Activated CD4-positive, alpha-beta T cell treated with anti-CD3 and anti-CD28 coated beads for 48 hours (primary cell): ENCODE data around the gene MSLN.
"Not testable (repeated sequence)": the region's sequence is repeated elsewhere in the genome, so short reads cannot be mapped to it uniquely, and the experiment has no call there.

Experiments used
- DNase-seq: peaks from one replicate; pipeline ENCODE4 v3.0.0-alpha.2; 2020

The MSLN gene

DNA sequence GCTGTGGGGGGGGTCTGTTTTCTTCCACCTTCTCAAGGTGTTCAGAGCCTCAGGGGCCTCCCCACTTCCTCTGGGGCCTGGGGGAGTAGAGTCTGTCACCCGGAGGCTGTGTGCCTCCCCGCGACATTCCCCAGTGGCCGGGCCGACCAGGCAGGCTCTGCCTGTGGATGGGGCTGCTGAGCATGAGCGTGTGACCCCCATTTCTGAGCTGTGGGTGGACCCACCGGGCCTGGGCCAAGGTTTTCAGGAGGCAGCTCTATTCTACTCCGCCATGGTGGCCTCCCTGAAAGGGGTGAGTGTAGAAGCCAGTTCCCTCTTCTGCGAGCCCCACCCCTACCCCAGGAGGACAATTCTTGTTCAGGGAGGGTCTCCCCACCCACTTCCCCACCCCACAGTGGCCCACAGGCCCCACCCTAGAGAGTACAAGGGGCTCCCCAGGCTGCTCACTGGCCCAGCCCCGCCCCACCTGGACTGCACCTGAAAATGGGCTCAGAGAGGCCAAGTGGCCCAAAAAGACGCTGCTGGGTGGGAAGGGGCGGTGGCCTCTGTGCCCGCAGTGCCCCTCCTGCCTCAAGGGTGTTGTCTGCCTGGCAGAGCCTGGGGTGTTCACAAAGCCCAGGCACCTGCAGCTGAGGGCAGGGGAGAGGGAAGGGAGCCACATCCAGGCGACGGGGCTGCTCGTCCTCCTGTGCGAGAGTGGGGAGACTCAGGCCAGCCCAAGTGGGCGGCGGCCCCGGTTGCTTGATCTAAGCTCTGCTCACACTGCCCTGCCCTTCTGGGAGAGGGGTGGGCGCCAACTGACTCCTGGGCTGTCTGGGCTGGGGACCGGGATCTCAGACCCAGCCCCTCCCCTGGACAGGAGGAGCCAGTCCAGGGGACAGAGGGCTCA, 1.3 kb downstream of the MSLN start:
- no peak for DNase-seq

DNA sequence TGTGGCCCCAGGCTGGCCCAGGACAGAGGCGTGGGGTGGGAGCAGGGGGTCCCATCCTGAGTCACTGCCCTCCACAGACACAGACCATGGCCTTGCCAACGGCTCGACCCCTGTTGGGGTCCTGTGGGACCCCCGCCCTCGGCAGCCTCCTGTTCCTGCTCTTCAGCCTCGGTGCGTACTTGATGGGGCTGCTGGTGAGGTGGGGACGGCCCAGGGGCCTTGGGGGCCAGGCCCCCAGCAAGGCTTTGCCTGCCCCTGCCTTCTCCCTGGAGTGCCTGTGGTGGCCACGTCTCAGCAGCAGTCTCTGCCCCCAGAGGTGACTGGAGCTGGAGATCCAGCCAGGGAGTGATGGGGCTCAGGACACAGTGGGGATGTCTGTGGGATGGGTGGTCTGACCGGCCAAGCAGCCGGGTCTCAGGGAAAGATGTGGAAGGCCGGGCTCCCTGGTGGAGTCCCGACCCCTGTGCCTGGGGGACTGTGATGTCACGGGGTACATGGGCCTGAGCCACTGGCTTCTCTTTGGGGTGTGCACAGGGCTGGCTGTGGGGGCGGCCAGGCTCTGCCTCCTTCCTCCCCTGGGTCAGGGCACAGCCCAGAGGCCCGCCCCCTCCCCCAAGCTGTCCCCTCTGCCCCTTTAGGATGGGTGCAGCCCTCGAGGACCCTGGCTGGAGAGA, 2.2 kb downstream of the MSLN start:
- DNase-seq: no peak

DNA sequence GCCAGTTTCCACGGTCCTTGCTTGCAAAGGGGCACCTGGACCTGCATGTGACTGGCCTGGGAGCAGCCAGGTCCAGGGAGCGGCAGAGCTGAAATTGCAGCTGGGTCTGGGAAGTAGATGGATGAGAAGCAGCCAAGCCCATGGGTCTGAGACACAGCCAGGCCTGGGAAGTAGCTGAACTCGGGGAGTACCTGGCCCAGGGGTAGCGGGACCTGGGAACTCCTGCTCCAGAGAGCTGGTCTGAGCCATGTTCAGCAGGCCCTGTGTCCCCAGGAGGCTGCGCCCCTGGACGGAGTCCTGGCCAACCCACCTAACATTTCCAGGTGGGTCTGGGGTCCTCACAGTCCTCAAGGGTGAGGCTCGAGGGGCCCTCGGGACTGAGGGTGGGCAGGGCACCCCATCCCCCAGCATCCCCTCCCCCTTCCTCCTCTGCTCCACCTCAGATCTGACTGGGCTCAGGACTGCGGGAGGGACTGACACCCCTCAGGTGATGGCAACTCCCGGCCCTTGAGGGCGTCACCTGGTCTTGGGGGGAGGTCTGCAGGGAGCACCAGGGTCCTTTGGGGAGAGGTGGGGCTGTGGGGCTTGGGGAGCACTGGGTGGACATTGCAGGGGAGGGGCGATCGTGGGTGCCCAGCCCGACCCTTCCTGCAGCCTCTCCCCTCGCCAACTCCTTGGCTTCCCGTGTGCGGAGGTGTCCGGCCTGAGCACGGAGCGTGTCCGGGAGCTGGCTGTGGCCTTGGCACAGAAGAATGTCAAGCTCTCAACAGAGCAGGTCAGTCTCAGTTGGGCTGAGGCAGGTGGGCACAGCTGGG, 3.0 kb downstream of the MSLN start:
- no peak for DNase-seq

DNA sequence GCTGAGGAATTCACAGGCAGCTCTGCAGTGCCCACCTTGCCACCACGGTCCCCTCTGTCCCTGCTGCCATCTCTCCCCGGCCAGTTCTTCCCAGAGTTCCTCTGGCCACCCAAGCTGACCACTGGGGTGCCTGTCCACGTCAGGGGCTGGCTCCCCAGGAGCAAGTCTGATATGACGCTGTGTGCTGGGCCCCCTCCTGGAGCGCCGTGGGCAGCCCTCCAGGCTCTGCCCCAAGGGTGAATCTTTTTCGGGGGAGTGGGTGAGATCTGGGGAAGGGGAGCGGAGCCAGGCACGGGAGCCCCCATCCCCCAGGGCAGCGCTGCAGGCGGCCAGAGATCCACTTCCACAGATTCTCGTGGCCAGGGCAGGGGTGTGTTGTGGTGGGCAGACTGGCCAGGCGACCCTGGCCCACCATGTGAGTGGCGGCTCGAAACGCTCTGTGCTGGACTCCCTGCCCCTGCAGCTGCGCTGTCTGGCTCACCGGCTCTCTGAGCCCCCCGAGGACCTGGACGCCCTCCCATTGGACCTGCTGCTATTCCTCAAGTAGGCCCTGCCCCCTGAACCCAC, 3.7 kb downstream of the MSLN start:
- DNase-seq: no peak

DNA sequence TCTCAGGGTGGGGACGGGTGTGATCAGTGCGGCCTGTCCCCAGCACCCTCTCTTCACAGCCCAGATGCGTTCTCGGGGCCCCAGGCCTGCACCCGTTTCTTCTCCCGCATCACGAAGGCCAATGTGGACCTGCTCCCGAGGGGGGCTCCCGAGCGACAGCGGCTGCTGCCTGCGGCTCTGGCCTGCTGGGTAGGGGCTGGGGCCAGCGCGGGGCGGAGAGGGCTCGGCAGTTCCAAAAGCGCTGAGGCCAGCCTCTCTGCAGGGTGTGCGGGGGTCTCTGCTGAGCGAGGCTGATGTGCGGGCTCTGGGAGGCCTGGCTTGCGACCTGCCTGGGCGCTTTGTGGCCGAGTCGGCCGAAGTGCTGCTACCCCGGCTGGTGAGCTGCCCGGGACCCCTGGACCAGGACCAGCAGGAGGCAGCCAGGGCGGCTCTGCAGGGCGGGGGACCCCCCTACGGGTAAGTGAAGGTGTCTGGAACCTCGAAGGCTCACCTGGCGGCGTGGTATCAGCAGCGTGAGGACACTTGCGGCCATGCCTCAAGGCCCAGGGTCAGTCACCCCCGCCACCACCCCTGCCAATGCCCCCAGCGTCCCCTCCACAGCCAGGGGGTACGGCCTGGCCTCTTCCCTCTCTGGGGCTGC, 4.4 kb downstream of the MSLN start:
- DNase-seq: no peak

DNA sequence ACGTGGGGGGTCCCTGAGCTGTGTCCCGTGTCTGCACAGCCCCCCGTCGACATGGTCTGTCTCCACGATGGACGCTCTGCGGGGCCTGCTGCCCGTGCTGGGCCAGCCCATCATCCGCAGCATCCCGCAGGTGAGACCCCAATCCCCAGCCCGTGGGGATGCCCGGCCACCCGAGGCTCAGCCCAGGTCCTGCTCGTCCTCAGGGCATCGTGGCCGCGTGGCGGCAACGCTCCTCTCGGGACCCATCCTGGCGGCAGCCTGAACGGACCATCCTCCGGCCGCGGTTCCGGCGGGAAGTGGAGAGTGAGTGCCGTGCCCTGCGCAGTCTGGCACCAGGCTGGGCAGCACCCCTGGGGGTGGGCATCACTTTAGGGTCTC, 4.9 kb downstream of the MSLN start:
- DNase-seq: no peak

DNA sequence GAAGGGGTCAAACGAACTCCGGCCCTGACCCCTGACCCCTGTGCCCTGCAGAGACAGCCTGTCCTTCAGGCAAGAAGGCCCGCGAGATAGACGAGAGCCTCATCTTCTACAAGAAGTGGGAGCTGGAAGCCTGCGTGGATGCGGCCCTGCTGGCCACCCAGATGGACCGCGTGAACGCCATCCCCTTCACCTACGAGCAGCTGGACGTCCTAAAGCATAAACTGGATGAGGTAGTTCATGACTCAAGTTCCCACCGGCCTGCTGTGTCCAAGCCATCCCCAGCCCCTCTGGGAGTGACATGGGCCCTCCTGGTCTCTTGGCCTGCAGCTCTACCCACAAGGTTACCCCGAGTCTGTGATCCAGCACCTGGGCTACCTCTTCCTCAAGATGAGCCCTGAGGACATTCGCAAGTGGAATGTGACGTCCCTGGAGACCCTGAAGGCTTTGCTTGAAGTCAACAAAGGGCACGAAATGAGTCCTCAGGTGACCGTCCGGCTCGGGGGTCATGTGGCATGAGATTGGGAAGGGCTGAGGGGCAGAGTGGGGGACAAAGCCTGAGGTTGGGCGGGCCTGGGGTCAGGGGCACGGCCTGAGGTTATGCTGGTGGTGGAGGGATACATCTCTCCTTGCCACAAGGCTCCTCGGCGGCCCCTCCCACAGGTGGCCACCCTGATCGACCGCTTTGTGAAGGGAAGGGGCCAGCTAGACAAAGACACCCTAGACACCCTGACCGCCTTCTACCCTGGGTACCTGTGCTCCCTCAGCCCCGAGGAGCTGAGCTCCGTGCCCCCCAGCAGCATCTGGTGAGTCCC, 5.7 kb downstream of the MSLN start:
- DNase-seq: no peak

DNA sequence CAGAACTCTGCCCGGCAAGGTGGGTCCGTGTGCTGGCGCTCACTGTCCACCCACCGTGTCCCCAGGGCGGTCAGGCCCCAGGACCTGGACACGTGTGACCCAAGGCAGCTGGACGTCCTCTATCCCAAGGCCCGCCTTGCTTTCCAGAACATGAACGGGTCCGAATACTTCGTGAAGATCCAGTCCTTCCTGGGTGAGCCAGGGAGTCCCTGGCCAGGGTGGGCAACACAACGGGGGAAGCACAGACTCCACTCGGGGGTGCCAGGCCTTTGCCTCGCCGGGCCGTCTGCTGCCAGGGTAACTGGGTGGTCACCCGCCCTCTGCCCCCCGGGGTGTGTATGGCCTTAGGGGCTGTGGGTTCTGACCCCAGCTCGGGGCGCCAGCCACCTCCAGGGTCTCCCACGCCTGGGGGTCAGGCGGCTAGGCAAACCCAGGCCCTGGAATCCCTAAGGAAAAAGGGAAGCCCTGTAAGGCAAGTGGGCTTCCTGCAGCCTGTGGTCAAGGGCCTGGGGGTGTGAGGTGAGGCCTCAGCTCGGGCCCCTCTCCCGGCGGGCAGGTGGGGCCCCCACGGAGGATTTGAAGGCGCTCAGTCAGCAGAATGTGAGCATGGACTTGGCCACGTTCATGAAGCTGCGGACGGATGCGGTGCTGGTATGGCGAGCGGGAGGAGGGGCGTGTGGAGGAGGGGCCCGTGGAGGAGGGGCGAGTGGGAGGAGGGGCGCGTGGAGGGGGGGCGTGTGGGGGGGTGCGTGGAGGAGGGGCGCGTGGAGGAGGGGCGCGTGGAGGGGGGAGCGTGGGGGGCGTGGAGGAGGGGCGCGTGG, 6.5 kb downstream of the MSLN start:
- no peak for DNase-seq

DNA sequence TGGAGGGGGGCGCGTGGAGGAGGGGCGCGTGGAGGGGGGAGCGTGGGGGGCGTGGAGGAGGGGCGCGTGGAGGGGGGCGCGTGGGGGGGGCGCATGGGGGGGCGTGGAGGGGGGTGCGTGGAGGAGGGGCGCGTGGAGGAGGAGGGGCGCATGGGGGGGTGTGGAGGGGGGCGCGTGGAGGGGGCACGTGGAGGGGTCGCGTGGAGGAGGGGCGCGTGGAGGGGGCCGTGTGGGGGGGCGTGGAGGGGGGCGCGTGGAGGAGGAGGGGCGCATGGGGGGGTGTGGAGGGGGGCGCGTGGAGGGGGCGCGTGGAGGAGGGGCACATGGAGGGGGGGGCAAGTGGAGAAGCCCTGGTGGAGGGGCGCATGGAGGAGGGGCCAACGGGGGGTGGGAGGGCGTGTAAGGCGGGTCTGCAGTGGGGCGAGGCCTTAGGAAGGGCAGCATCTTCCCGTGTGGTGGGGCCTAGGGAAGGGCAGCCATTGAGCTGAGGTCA, 7.3 kb downstream of the MSLN start:
- no peak for DNase-seq

DNA sequence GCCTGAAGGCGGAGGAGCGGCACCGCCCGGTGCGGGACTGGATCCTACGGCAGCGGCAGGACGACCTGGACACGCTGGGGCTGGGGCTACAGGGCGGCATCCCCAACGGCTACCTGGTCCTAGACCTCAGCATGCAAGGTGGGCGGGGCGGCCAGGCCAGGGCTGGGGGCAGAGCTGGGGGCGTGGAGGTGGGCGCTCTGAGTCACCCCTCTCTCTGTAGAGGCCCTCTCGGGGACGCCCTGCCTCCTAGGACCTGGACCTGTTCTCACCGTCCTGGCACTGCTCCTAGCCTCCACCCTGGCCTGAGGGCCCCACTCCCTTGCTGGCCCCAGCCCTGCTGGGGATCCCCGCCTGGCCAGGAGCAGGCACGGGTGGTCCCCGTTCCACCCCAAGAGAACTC, 7.9 kb downstream of the MSLN start:
- no peak for DNase-seq

DNA sequence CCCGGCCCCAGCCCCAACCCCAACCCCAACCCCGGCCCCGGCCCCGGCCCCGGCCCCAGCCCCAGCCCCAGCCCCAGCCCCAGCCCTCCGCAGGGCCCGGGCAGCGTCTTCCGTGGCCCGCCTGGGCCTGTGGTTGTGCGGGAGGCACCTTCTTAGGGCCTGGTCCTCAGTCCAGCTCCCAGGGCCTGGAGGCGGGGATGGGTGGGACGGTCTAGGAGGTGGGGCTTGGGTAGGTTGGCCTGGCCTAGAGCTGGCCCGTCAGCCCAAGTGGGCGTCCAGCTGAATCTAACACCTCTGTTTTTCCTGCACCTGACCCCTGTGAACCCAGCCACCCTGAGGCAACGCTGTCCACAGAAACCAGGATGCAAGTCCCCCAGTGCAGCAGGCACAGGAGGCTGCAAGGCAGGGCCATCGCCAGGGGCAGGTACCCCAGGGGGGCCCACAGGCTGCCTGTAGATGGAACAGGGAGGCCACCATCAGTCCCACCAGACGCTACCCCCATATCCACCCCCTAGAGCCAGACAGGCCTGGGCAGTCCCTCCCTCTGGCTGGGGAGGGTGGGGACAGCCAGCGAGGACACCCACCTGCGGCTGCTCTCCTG, 8.8 kb downstream of the MSLN start:
- no peak for DNase-seq

DNA sequence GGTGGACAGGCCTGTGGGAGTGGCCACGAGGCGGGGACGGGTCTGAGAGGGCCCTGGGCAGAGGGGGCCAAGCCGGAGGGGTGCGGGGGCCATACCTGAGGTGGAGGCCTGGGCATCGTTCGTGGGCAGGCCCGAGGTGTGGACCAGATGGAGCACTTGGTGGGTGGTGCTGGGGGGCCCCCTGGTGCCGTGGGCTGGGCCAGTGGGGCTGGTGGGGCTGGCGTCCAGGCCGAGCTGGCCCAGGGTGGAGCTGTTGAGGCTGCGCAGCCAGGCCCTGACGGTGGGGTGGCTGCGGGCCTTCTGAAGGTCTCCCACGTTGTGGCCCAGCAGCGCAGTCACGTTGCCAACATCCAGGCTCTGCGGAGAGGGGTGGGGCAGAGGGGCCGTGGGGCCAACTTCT, 9.4 kb downstream of the MSLN start:
- DNase-seq: no peak

DNA sequence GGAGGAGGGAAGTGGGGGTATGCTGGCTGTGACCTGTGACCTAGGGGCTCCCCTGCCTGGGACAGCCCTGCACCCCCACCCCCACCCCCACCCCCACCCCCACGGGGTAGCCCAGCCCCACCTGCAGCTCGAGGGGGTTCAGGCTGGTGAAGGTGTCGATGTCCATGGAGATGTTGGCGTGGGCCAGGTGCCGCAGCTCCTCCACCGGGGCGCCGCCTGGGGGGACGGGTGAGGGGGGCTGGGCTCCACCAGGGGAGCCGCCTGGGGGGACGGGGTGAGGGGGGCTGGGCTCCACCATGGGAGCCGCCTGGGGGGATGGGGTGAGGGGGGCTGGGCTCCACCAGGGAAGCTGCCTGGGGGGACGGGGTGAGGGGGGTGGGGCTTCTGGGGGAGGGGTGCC, 9.9 kb downstream of the MSLN start:
- DNase-seq: no peak

DNA sequence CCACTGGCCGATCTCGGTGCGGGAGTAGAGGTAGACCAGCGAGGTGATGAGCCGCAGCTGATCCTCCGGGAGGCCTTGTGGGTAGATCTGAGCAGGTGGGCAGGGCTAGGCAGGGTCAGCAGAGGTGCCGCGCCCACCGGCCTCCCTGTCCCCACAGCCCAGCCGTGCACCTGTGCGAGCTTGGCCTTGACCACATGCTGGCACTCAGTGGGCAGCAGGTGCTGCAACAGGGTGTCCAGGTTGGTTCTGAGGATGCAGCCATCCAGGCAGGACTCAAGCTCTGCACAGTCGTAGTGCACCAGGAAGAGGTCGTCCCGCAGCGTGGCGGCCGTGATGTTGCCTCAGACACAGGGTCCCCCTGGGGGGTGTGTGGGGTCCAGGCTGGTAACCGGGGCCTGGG, 12.4 kb downstream of the MSLN start:
- no peak for DNase-seq

DNA sequence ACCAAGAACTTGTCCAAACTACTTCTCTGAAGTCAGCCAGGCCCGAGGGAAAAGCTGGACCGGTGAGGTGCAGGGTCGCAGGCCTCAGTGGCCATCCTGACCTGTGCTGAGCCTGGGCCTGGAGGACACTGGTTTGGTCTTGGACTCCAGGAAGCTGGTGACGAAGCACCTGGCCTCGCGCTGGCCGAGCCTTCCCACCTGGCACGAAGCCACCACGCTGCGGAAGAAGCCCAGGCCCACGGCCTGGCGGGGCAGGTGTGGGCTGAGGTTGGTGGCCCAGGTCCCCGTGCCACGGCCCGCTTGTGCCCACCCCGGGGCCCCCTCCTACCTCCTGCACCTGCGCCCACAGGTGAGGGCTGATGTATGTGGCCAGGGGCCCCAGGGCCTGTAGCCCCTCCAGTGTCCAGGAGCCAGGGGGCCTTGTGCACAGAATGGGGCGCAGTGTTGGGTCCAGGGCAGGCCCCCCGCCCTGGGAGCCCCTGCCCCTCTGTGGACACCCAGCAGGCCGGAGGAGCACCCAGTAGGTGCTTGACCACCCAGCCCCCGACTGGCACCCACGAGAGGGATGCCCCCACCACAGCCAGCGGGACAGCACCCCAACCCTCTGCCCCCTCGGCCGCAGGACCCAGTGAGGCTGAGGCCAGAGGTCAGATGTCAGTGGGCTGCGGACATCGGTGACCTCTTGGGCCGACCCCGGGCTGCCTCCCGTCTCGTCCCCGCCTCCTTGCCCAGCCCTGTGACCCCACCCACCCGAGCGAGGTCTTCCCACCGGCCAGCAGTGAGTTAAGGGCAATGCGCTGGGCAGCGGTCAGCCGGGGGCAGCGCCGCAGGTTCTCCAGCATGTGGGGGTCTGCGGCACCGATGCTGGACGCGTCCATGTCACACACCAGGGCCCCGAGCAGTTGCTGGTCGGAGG, 13.8 kb downstream of the MSLN start:
- DNase-seq: no peak

DNA sequence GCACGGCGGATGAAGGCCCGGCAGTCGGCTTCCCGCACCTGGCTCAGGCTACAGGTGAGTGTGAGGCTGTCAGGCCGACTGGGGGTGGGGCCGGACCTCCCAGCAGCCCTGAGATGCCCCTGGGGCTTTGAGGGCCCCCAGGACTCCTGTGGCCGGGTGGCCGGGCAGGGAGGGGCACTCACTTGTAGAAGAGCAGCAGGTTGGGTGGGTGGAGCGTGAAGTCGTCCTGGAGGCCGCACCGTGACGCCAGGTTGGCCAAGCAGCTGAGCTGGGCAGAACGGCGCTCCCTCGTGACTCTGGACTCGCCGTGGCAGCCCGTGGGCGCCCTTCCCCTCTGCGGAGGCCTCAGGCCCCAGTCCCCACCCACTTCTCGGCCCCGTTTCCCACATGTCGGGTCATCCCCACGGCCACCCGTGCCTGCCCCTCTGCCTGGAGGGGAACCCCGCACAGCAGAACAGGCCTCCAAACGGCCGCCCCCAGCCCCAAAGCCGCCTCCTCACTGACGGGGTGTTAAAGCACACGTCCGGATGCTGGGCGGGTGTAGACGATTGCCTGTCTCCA, 14.8 kb downstream of the MSLN start:
- no peak for DNase-seq

DNA sequence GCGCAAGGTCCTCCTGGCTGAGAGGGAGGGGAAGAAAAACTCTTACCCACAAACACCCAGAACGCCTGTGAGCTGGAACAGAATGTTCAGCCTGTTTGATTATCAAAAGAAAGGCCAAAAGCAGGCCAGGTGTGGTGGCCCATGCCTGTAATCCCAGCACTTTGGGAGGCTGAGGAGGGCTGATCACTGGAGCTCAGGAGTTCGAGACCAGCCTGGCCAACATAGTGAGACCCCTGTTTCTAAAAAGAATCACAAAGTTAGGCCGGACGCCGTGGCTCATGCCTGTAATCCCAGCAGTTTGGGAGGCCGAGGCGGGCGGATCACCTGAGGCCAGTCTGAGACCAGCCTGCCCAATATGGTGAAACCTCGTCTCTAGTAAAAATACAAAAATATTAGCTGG, 15.8 kb downstream of the MSLN start:
- DNase-seq: not testable (repeated sequence)

DNA sequence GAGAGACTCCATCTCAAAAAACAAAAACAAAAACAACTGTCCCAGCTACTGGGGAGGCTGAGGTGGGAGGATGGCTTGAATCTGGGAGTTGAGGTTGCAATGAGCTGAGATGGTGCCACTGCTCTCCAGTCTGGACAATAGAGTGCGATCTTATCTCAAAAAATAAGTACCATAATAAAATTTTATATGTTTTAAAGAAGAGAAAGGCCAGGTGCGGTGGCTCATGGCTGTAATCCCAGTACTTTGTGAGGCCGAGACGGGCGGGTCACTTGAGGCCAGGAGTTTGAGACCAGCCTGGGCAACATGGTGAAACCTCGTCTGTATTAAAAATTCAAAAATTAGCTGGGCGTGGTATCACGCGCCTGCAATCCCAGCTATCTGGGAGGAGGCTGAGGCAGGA, 16.3 kb downstream of the MSLN start:
- no peak for DNase-seq

DNA sequence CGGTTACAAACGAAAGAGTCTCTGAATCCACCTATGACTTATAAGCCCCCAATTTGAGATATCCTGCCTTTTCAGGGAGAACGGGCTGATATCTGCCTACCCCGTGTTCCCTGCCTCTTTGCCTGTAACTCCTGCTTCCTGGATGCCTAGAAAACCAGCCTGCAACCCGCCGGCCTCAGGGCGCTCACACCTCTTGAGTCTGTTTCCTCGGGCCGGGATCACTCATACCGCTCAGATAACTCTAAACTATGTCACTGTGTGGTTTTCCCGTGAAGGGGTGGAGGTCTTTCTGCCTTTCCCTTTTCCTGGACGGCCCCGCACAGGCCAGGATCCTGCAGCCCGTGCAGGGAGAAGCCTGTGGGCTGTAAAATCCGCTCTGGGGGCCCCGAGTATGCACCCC, 17.3 kb downstream of the MSLN start:
- DNase-seq: no peak
